NCI-H345 (cell line): ENCODE results near the gene CPSF4.

Source experiments
- DNase-seq: peaks from one replicate; lab custom pipeline; 2025; lab: John Stamatoyannopoulos, UW

CPSF4 gene

DNA sequence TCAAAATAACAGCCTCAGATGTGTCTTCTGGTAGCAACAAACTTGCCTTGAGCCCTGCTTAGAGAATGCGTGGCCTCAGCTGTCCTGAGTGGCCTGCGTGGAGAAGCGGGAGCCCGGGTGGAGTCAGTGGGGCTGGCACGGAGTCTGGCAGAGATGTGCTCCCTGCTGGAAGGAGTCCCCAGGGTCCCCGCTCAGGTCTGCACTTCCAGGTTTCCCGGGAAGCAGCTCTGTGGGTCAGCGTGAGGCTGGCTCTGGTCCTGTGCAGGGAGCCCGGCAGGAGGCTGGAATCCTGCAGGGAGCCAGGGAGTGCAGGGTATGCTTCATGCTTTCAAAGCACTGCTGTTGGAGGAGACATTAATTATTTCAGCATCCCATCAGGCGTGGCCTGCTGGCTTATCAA is 10.1 kb downstream of the CPSF4 start:
- no peak for DNase-seq

DNA sequence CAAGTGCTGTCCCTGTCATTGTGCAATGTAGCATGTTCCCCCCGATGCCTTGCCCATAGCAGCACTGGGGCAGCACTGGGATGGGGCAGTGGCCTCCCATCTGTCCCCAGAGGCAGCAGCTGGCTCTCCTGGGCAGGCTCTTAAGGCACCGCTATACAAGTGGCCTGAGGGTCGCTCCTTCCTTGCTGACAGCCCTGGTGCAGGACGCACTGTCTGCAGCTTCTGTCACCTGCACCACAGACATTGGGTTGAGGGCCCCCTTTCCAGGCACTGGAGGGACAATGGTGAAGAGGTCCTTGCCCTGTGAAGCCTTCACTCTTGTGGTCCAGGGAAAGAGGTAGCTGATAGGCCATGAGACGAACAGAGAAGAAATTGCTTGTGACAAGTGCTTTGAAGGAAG is 10.6 kb downstream of the CPSF4 start:
- no peak for DNase-seq

DNA sequence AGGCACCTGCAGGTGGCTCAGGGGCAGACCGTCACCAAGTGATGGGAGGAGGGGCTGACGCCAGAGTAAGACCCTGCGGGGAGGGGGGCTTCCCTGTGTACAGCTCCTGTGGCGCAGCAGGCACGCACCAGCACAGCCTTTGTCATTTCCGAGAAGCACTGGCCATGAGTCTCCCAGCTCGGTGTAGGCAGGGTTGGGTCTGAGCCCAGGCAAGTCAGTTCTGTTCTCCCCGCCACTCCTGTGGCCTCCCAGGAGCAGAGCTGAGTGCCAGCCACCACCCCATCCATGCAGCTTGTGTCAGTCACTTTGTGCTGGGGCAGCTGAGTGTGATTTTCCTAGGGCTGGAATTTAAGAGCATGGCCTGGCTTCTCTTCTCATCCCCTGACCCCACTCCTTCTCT is 13.2 kb downstream of the CPSF4 start:
- no peak for DNase-seq

DNA sequence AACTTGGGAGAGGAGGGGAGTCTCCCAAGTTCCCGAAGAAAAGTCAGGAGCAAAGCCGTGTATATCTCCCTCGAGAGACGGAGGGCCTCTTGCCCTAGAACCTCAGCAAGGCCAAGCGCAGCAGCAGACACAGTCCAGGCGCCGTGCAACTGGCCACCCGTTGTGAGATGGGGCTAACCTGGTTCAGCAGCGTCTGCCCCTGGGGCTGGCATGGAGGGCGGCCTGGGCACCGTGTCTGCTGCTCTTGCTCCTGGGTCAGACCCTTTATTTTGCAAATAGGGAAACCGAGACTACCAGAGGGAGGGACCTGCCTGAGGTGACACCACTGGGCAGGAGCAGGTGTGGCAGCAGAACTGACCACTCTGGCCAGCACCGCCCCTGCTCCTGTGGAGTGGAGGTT is 13.8 kb downstream of the CPSF4 start:
- no peak for DNase-seq

DNA sequence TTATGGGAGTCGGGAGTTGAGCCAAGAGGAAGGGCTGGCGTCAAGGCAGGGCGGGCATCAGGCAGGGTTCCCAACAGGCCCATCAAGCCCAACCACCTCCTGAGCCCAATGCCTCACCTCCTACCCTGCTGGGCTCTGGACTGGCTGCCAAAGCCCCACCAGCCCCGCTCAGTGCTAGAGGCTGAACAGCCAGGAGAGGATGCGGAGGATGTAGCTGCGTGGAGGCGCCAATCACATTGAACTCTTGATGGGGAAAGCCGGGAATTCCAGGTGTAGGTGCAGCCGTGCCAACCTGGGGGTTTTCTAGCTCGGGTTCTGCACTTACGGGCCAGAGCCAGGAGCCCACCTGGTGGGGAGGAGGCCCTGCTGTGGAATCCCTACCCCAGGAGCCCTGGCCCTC is 14.4 kb downstream of the CPSF4 start:
- no peak for DNase-seq

DNA sequence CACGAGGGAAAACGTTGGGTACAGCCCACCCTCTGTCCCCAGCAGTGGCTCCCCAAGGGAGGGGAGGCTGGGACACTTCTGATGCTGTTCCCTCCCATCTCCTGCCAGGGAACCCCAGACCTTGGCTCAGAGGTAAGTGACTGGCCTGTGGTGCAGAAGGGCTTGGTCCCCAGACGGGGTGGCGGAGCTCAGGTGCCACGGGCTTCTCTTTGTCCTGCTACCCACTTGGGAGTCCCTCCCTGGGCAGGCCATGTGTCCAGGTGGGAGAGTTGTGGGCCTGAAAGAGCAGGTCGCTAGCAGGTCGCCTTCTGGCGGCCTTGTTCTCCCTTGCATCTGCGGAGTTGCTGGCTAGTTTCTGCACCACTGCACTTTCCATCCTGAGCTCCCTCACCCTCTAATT is 17.1 kb downstream of the CPSF4 start:
- DNase-seq, result no peak

DNA sequence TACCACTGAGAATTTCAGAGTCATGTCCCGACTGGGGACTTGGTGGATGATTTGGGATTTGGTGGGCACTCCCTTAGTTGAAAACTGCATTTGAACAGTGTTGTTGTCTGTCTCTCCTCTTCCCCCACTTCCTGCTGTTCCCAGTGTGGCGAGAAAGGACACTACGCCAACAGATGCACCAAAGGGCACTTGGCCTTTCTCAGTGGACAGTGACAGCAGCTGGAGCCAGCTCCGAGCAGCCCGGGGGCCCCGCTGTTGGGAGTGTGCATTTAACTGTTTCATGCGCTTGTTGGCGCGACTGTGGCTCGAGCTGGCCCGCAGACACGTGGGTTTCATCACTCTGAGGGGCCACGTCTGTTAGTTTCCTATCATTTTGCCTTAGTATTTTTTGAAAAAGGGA is 17.5 kb downstream of the CPSF4 start:
- no peak for DNase-seq

DNA sequence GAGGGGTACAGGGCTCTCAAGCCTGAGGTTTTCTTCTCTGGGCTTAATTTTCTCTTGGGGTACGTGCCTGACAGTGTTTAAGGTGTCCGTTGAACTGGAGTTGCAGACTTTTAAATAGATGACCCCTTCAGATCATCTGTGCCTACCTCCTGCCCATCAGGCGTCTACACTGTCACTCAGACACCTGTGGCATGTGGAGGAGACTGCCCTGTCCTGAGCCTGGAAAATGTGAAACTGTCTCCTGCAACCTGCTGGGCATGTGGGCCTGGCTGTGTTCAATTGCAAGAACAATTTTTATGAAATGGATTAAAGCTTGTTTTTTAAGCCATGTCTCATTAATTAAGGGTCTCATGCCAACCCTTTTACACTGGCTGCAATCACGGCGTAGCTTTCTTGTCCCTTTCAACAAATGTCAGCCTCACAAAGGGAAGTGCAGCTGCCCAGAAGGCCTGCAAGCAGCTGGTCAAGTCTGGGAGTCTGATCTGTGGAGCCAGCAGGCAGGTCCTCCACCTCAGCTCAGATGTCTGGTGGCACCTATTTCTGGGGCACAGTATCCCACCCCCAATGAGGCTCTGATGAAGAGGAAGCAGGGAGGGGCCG is 18.4 kb downstream of the CPSF4 start:
- DNase-seq, result no peak

DNA sequence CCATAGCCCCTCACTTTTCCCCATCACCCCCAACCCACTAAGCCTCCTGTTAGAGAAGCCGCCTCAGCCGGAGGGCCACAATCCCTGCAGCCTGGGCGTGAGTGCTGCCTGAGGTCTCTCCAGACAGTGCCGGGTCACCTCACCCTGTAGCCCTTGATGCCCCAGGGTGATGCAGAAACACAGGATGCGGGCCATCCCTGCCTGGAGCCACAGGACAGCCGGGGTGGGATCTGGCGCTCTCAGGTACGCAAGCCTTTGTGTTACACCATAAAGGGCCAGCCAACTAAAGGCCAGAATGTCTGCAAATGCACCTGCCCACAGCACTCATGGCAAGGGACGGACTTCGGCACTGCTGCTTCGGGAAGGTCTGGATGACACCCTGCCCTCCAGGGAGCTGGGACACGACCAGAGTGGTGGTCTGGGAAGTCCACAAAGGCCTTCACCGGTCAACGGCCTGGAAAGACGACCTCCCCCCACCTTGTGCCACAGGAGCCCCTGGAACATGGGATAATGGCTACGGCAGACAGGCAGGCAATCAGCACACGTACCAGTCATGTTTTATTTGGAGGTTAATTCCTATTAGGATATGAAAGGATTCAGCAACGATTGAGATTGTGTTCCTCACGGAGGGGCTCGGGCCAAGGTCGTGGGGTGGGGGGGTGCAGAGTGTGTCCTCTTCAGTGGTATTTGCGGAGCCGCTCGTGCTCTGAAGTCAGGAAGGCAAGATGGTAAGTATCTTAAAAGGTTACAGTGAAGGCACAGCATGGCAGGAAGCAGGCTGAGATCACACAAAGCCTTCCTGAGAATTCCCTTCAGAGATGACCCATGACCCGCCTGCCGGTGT is 19.1 kb downstream of the CPSF4 start:
- DNase-seq, result no peak

DNA sequence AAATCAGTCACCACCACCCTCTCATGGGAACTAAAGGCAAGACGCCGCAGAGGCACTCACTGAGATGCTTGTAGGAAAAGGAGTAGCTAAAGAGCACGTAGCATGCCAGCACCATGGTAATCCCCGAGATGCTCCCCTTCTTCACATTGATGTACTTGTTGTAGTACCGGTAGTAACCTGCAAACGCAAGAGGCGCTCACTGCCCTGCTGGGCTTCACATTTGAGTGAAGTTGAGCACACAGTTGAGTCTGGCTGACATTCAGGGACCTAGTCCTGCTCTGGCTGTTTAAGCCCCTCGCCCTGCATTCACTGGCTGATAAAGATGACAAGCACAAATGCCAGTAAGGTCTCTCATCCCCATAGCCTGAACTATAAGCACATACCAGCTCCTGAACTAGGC is 20.3 kb downstream of the CPSF4 start:
- DNase-seq, result peak; percentile 11

DNA sequence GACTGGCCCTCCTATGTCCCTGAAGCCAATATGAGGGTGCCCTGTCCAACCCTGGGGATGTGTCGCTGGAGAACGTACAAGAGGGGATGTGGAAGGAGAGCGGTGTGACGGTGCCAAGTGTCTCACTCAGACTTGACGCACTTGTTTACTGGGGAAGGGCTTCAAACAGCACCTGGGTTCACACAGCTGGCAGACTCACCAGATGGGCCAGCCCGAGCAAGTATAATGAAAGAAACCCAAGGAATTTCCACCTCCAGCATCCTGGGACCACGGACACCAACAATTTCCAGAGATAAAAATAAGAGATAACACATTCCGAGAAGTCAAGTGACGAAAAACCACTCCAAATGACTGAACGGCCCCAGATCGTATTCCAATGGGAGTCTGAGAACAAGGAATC is 21.9 kb downstream of the CPSF4 start:
- DNase-seq, result no peak

DNA sequence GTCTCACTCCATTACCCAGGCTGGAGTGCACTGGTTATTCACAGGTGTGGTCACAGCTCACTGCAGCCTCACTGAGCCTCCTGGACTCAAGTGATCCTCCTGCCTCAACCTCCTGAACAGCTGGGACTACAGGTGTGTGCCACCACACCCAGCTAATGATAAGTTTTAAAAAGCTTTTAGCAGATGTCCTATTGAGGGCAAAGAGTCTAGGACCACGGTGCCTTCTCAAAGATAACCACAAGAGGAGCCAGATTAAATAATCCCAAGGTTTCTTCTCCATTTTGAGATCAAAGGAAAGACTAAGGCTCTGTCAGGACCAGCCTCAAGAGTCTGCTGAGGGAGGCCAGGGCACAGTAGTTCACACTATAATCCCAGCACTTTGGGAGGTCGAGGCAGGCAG is 22.5 kb downstream of the CPSF4 start:
- DNase-seq, result no peak

DNA sequence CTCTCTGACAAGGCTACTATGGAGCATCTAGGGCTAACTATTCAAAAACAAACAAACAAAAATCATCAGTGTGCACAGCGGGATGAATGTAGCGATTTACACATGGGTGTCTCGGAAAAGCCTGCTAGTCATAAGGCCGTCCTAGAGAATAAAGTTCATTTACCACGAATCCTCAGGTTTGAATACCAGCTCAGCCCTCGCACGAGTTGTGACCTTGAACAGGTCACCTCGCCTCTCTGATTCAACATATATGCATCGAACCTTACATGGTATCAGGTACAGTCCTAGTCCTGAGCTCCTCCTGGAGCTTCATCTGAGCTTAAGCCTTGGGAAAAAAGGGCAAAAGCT is 26.7 kb downstream of the CPSF4 start:
- no peak for DNase-seq

DNA sequence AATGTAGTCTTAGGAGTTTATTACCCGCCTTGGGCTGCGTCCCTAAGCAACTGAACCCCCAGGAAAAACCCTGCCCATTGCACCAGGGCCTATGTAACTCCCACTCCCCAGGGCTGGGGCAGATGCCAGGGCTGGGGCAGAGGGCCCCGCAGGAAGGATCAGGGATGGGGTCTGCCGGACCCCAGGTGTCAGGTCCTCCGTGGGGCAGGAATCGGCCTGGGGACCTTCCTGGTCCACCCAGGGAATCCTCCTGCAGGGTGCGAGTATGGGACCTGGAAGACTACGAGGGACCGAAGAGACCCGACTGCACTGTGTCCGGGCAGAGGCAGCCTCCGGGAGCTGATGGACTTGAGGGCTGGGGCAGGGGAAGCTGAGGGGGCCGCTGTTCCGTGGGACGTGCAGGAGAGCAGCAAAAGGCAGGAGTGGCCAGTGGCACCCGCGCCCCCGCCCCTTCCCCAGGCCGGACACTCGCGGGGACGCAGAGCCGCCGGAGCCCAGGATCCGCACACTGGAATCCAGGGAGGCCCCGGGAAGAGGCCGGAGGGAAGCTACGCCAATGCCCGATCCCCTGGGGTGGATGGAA is 29.7 kb downstream of the CPSF4 start:
- DNase-seq, result no peak

DNA sequence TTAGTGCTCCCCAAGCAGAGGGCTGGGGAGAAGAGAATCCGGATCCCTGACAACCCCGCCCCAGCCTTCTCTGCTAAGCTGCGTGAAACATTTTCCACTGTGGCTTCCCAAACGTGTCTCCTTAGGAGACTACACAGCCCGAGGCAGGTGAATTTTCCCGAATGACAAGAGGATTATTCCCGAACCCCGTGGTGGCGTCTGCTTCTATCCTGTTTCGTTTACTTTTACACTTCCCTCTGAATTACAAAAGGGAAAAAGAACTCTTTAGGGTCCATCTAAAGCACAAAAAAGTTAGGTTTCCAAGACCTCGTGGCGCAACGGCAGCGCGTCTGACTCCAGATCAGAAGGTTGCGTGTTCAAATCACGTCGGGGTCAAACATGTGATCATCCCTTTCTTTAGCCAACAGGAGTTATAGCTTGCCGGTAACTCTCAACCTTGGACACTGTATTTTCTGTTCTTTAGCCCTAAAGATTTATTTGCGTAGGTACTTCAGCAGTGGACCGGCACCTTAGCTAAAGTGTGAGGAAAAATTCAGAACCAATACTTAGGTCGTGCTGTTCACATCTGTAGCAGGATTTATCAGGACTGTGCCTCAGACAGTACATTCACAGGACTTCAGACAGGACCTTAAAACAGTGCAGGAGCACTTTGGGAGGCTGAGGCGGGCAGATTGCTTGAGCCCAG is 30.8 kb downstream of the CPSF4 start:
- no peak for DNase-seq

DNA sequence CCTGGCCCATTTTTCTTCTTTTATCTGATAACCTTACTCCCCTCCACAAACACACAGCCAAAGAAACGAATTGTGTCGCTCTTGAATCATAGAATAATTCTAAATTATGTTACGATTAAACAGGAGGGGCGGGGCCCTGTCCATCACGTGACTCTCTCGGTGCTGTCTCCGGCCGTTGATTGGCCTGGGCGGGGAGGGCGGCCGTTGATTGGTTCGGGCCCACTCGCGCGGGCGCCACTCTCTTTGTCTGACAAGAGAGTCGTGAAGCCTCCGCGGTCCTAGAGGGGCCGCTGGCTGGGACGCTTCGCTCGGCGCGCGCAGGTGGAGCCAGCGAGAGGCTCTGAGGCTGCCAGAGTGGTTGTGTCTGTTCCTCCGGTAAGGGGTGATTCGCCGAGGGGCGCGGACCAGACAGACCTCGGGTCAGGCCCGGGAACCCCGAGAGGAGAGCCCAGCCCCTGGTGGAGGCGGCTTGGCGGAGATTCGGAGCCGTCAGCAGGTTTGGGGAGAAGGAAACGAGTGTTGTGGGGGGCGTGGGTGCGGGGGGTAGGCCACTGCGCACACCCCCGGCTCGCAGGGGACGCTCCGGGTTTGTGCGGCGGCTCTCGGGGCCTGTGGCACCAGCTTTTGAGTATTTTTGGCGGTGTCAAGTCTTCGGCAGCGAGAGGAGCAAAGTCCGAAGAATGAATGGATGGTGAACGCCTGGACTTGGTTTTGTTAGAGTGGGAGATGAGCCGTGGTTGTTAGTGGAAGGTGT is 34.0 kb downstream of the CPSF4 start, which contains the start of gene ZNF789:
Gene ZNF789, plus strand, starts transcription at position 330 of the 754 bp plus-strand sequence. CDS start 3,567 bp downstream, outside the sequence.
- peak; percentile 97 for DNase-seq

DNA sequence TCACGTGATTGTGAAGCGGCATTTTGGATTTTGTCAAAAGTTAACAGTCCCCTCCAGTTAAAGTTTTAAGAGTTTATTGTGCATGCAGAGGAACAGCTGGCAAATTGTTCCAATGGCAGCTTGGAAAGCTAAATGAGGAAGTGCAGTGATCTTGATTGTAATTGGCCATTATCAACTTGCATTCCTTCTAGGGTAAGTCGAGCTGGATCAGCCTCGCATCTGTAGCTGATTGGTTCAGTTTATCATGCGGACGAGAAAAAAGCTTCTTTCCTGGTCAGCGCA is 34.5 kb downstream of the CPSF4 start:
- DNase-seq, result peak; percentile 26

DNA sequence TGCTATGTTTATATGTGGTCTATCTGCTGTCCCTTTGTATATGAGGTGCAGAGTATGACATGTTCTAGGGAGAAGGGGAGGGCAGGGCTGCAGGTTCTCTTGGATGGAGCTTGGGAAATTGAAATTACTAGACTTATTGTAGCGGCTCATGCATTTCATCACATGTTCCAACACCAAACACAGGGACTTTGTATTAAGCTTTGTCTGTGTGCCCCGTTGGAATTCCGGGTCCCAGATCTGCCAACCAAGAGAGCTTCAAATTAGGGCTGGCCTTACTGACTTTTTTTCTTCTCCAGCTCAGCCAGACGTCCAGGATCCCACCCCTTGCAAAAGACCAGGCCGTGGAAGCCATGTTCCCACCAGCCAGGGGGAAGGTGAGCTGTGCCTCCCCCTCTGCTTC is 37.4 kb downstream of the CPSF4 start:
- no peak for DNase-seq

DNA sequence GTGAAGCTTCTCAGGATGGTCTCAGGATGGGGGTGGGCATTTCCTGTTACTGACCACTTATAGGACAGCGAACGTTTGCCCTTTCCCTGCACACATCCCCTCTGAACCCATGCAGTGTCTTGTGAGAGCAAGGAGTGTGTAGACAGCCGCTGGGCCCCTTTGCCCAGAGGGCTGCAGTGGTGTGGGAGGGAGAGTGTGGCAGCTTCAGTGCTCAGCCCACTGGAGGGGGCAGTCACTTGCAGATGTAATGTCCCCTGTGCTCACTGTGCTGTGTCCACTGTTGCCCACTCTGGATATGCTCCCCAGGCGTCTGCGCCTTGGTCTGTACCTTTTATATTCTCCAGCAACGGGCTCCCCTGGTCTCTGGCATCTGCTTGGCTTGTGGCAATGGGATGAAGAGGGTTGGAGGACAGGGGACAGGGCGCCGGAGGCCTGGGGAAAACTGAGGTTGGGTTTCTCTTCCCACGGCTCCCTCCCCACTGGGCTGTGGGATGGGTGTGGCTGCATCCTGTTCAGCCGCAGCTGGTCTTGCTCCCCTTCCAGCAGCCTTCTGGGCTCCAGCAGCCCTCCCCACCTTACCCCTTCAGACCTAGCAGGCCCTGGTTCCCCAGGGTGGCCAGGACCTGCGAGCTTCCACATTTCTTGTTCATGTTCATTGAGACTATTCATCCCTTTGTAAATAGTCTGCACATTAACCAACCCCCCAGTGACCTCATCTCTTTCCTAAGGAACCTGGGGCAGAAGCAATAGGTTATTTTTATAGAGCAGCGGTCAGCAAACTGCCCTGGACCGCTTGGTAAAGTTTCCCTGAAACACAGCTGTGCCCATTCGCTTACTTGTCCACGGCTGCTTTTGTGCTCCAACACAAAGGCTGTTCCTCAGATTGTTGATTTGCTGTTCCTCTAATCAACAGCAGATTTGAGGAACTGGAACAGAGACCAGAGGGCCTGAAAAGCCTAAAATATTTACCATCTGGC is 40.0 kb downstream of the CPSF4 start:
- DNase-seq, result no peak

DNA sequence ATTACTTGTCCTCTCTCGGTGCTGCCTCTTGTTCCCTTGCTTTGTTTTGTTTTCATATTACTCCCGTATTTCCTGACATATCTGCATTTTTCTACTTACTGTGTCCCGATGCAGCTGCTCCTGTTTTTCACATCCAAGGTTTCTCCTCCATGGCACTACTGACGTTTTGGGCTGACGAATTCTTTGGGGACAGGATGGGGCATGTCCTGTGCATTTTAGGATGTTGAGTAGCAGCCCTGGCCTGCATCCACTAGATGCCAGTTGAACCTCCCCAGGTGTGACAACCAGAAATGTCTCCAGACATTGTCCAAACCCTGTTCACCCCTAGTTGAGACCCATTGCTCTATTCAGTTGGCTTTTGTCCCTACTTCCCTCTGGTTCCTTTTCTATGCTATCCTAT is 46.4 kb downstream of the CPSF4 start:
- no peak for DNase-seq

DNA sequence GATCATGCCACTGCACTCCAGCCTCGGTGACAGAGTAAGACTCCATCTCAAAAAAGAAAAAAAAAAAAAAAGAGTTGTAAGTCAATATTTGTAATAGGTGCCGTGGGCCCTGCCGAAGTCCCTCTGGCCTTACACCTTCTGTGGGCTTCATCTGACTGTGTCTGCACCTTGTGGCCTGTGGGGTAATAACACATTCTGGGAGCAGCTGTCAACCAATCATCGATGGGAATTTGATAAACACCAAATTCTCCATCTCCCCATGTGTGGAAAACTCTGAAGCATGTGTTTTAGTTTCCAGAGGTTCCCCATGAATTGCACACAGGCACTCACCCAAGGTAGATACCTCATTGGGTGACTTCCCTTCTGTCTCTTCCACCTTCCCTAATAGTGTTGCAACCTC is 50.5 kb downstream of the CPSF4 start:
- DNase-seq, result no peak
